NB4 (cell line): Measurements from ENCODE around the gene ASB5.

Source experiments
- CTCF ChIP-seq: IDR thresholded peaks from one replicate; pipeline ENCODE4 v1.5.1; 2012; ENCODE audit warnings: low read depth, low read length
- MYC ChIP-seq: IDR thresholded peaks from 2 replicates; pipeline ENCODE4 v1.6.1; 2011; ENCODE audit warnings: low read depth, low read length

GRCh38 chr4:176273736-176274135 lies 4.7 kb upstream of the ASB5 start:
- TF ChIP-seq CTCF (no peak), MYC (no peak)
